HCT116 (cell line): ENCODE results near the gene FAAP100.

Experiments
- EGR1 ChIP-seq: IDR thresholded peaks from 2 replicates; pipeline ENCODE4 v1.6.1; 2012; ENCODE audit warnings: low read depth
- EZH2 ChIP-seq: fragments of 200-600 bp; sonication (generic); IDR thresholded peaks from 2 replicates; pipeline ENCODE4 v1.6.1; 2017; ENCODE audit warnings: antibody characterized with exemption, mixed run types
- POLR2A ChIP-seq: IDR thresholded peaks from 2 replicates; pipeline ENCODE4 v1.7.0; 2011; ENCODE audit warnings: borderline replicate concordance; ENCODE audit not compliant: insufficient read depth, insufficient read length; ENCODE audit errors: extremely low read depth
- POLR2AphosphoS5 ChIP-seq: IDR thresholded peaks from 2 replicates; pipeline ENCODE4 v1.6.1; 2011; ENCODE audit warnings: mild to moderate bottlenecking, low read depth, low read length, moderate library complexity
- YY1 ChIP-seq: IDR thresholded peaks from 2 replicates; pipeline ENCODE4 v1.6.1; 2011; ENCODE audit warnings: low read length, low read depth, moderate library complexity, mild to moderate bottlenecking; ENCODE audit not compliant: insufficient replicate concordance; ENCODE audit errors: extremely low read depth
- TF ChIP-seq, protein P1 (sequence below), 3 experiments: fragments of 200-600 bp in 1 of 3; sonication (generic) in 1 of 3; IDR thresholded peaks in 2 of 3; conservative IDR thresholded peaks in 1 of 3; 2 replicates each; pipeline ENCODE4 v1.5.1; 2012 to 2017; ENCODE audit warnings: low read depth in 2 of 3, low read length in 2 of 3, antibody characterized with exemption in 1 of 3, borderline replicate concordance in 1 of 3, control low read depth in 1 of 3, mild to moderate bottlenecking in 1 of 3, mixed read lengths in 1 of 3, mixed run types in 1 of 3, moderate library complexity in 1 of 3; ENCODE audit not compliant: insufficient read depth in 1 of 3

DNA sequence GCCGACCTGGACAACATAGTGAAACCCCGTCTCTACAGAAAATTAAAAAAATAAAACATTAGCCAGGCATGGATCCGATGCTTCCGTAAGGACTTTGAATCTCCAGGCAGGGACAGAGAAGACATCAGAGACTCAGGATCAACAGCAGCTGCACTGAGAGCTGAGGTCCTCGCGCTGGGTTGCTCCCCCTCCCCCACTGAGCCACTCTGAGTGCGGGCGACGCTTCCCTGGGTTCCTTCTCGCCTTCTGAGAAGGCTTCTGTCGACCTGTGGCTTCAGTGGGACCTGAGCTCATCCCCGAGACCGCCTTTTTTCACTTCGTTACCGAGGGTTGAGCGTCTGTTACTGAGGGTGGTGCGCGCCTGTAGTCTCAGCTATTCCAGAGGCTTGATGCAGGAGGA is 60.0 kb downstream of the FAAP100 start:
- TF ChIP-seq POLR2AphosphoS5 (no peak), YY1 (no peak), POLR2A (no peak), EZH2 (no peak), EGR1 (no peak)
- TF ChIP-seq, protein P1, sequence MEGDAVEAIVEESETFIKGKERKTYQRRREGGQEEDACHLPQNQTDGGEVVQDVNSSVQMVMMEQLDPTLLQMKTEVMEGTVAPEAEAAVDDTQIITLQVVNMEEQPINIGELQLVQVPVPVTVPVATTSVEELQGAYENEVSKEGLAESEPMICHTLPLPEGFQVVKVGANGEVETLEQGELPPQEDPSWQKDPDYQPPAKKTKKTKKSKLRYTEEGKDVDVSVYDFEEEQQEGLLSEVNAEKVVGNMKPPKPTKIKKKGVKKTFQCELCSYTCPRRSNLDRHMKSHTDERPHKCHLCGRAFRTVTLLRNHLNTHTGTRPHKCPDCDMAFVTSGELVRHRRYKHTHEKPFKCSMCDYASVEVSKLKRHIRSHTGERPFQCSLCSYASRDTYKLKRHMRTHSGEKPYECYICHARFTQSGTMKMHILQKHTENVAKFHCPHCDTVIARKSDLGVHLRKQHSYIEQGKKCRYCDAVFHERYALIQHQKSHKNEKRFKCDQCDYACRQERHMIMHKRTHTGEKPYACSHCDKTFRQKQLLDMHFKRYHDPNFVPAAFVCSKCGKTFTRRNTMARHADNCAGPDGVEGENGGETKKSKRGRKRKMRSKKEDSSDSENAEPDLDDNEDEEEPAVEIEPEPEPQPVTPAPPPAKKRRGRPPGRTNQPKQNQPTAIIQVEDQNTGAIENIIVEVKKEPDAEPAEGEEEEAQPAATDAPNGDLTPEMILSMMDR (IDR thresholded peaks at IDR 0.05 in 2 of 3, conservative IDR thresholded peaks at IDR 0.05 in 1 of 3; ENCODE audit: borderline replicate concordance in 1 of 3, insufficient read depth in 1 of 3, low read depth in 2 of 3, low read length in 2 of 3) = no peak
